ENCODE measurements around the gene DOCK2. TPM values are rescaled to one million over a fixed set of nuclear protein-coding genes. Genes with fewer than 3 reads are reported as not detected.

DOCK2 gene
- total and polyA plus RNA-seq, 9 of the 15 experiments (the other 6 are each of a cell fraction or from before 2014, with no cell fraction given) = 4.5 to 42.6 (median 20.5) TPM

- TF ChIP-seq SMARCB1 (IDR thresholded peaks at IDR 0.05; ENCODE audit: insufficient read length, low read depth) (no peak), PHF21A (IDR thresholded peaks at IDR 0.05; ENCODE audit: borderline replicate concordance, low read depth) (no peak)
Measured at GRCh38 chr5:169923988-169924387, 286.9 kb downstream of the DOCK2 start (continued).

GRCh38 chr5:169933127-169933526 lies 296.1 kb downstream of the DOCK2 start:
- Histone ChIP-seq H3K4me3 (no peak overlapping the region), H3K4me1 (replicated peaks in 1 of 2; ENCODE audit: control insufficient read depth in 2 of 2, insufficient read depth in 2 of 2, low read length in 2 of 2) (peaks cover 0 to 8% of the 10 kb centered on the region in 2 experiments; a peak in 3 of 5 replicates), H3K9ac (ENCODE audit: insufficient read depth in 1 of 2, low read depth in 2 of 2, low read length in 2 of 2) (no peak overlapping the region), H3K4me2 (ENCODE audit: insufficient read depth, low read length) (no peak overlapping the region), H3K9me3 (replicated peaks; ENCODE audit: control insufficient read depth, insufficient read depth, low read depth, low read length) (no peaks in the 10 kb centered on the region), H4K20me1 (replicated peaks; ENCODE audit: control insufficient read depth, insufficient read depth, low read length) (no peaks in the 10 kb centered on the region), H3K9me1 (ENCODE audit: control insufficient read depth, insufficient read depth, low read length) (no peaks in the 10 kb centered on the region), H2AFZ (ENCODE audit: low read depth, low read length) (no peak overlapping the region), H3K27ac (ENCODE audit: extremely low read depth, low read depth, low read length) (no peak overlapping the region), H3K79me2 (ENCODE audit: control insufficient read depth, insufficient read depth, low read length) (no peaks in the 10 kb centered on the region), H3K27me3 (ENCODE audit: control insufficient read depth in 2 of 2, insufficient read depth in 2 of 2, low read length in 2 of 2) (peaks cover 4 to 14% of the 10 kb centered on the region in 2 experiments; a peak in 3 of 5 replicates), H3K36me3 (ENCODE audit: control insufficient read depth, insufficient read depth, low read length) (no peaks in the 10 kb centered on the region)
- intact Hi-C loops (cut with micrococcal nuclease) (no loop called here), in situ Hi-C loops (cut with MboI) (no loop called here)
- DNase-seq (ENCODE audit: extremely low read depth in 1 of 4, low spot score in 3 of 4) (no peak), ATAC-seq (no peak), FAIRE-seq (no peak)
- 0% methylated on average over 1 of the region's 1 CpG for WGBS (ENCODE audit: insufficient coverage, low coverage, missing lambda C conversion rate)
- ChIA-PET POLR2A (interaction anchor here (0.6 kb wide), 1 partner anchor 199 kb away, joined by 4 read pairs; no protein-coding TSS in a partner anchor), CTCF (ENCODE audit: low intra/inter-chr PET ratio) (no interaction called here)
- no TSS peak for BruUV-seq (replicated peaks)
- TF ChIP-seq JUN (IDR thresholded peaks at IDR 0.05; ENCODE audit: borderline replicate concordance, low read depth, low read length) (no peak), JUN (CRISPR knock-in tag; IDR thresholded peaks at IDR 0.05; ENCODE audit: borderline replicate concordance) (no peak), DNMT1 (IDR thresholded peaks at IDR 0.05) (no peak), CBFA2T3 (IDR thresholded peaks at IDR 0.05) (no peak), ESRRB (CRISPR knock-in tag; IDR thresholded peaks at IDR 0.05; ENCODE audit: borderline replicate concordance) (no peak), RFX7 (CRISPR knock-in tag; IDR thresholded peaks at IDR 0.05) (no peak), ELF1 (tag; IDR thresholded peaks at IDR 0.05) (no peak), EWSR1 (IDR thresholded peaks at IDR 0.05; ENCODE audit: borderline replicate concordance, low read depth, partially characterized antibody) (no peak), CREB3L1 (IDR thresholded peaks at IDR 0.05; ENCODE audit: borderline replicate concordance, low read depth) (no peak), E2F3 (CRISPR knock-in tag; IDR thresholded peaks at IDR 0.05) (no peak), ZBTB5 (IDR thresholded peaks at IDR 0.05) (no peak), ZNF609 (CRISPR knock-in tag; IDR thresholded peaks at IDR 0.05; ENCODE audit: borderline replicate concordance) (no peak)

Measured in K562 (cell line).